Neural progenitor cell (in vitro differentiated cells): ENCODE results near the gene PTPRU.

Experiments used
- CTCF ChIP-seq: fragments of 200-600 bp; sonication (generic); IDR thresholded peaks from 2 replicates; pipeline ENCODE4 v1.5.1; 2017; ENCODE audit warnings: antibody characterized with exemption, mild to moderate bottlenecking
- EZH2 ChIP-seq: fragments of 200-600 bp; sonication (generic); IDR thresholded peaks from 2 replicates; pipeline ENCODE4 v1.6.1; 2017; ENCODE audit warnings: antibody characterized with exemption, mild to moderate bottlenecking, moderate library complexity
- EZH2phosphoT487 ChIP-seq: fragments of 200-600 bp; sonication (generic); IDR thresholded peaks from 2 replicates; pipeline ENCODE4 v1.6.1; 2017; ENCODE audit warnings: antibody characterized with exemption

DNA sequence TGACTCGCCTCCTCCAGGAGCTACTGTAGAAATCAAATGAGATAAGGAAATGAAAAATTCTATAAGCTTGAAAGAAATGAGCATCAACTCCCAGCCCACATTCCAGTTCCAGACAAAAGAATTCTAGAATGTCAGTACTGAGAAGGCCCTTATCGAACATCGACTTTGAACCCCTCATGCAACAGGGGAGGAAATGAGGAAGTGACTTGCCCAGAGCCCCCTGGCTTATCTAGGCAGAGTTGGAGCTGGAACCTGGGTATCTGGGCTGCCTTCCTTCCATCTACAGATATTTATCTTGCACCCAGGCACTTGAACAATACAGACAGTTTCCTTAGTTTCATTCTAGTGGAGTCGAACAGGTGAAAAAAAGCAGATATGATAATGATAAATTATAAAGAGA, 27.9 kb upstream of the PTPRU start:
- TF ChIP-seq CTCF (no peak), EZH2 (no peak), EZH2phosphoT487 (no peak)
